ENCODE data around the gene SAXO1.
"Not testable (repeated sequence)": the region's sequence is repeated elsewhere in the genome, so short reads cannot be mapped to it uniquely, and the experiment has no call there.

The SAXO1 gene, protein sequence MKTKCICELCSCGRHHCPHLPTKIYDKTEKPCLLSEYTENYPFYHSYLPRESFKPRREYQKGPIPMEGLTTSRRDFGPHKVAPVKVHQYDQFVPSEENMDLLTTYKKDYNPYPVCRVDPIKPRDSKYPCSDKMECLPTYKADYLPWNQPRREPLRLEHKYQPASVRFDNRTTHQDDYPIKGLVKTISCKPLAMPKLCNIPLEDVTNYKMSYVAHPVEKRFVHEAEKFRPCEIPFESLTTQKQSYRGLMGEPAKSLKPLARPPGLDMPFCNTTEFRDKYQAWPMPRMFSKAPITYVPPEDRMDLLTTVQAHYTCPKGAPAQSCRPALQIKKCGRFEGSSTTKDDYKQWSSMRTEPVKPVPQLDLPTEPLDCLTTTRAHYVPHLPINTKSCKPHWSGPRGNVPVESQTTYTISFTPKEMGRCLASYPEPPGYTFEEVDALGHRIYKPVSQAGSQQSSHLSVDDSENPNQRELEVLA

DNA sequence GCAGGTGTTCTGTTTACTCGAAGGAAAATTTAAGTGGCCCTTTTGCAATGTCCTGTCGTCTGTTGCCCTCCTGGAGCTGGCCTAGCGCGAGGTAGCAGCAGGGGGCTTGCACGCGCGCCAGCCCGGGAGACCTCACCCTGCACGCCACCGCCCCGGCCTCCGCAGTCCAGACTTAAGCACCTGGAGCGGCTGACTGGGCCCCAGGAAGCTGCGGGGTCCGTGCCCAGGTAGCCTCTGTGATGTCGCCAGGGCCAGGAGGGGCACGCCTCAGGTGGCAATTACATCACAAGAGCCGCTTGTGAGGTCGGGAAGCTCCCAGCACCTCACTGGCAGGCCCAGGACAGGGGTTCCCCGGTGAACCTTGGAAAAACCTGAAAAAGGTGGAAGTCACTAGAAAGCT is at the start of gene SAXO1:
TSS of gene SAXO1 (minus strand) at position 195 of the 400 bp plus-strand sequence. CDS start 301 bp downstream, outside the sequence.
- DNase-seq, result no peak

DNA sequence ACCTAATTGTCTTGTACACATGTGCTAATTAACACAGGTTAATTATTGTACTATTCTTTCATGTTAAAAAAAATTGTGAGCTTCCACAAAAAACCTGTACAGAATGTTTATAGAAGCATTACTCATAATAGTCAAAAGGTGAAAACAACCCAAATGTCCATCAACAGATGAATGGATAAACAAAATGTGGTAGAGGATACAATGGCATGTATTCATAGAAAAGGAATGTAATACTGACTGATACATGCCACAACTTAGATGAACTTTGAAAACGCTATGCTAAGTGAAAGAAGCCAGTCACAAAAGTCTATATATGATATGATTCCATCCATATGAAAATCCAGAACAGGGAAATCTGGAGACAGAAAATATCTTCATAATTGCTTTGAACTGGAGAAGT is 41.8 kb upstream of the SAXO1 start:
- DNase-seq, result no peak

DNA sequence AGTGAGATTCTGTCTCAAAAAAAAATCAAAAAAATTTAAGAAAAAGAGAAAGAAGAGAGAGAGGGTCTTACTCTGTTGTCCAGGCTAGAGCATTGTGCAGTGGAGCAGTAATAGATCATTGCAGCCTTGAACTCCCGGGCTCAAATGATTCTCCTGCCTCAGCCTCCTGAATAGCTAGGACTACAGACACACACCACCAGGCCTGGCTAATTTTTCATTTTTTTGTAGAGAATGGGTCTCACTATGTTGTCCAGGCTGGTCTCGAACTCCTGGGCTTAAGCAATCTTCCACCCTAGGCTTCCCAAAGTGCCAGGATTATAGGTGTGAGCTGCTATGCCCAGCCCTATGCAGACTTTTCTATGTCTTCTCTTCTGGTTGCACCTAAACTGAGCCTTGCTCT is 41.2 kb upstream of the SAXO1 start:
- no peak for DNase-seq

DNA sequence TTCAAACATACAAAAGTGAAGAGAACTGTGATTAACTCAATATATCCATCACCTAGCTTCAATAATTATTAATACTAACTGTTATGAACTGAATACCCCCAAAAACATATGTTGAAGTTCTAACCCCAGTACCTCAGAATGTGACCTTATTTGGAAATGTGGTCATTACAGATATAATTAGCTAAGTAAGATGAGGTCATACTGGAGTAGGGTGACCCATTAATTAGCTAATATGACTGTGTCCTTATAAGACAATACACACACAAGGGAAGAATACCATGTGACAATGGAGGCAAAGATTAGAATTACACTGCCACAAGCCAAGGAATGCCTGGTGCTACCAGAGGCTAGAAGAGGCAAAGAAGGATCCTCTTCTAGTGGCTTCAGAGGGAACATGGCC is 24.0 kb upstream of the SAXO1 start:
- no peak for DNase-seq

DNA sequence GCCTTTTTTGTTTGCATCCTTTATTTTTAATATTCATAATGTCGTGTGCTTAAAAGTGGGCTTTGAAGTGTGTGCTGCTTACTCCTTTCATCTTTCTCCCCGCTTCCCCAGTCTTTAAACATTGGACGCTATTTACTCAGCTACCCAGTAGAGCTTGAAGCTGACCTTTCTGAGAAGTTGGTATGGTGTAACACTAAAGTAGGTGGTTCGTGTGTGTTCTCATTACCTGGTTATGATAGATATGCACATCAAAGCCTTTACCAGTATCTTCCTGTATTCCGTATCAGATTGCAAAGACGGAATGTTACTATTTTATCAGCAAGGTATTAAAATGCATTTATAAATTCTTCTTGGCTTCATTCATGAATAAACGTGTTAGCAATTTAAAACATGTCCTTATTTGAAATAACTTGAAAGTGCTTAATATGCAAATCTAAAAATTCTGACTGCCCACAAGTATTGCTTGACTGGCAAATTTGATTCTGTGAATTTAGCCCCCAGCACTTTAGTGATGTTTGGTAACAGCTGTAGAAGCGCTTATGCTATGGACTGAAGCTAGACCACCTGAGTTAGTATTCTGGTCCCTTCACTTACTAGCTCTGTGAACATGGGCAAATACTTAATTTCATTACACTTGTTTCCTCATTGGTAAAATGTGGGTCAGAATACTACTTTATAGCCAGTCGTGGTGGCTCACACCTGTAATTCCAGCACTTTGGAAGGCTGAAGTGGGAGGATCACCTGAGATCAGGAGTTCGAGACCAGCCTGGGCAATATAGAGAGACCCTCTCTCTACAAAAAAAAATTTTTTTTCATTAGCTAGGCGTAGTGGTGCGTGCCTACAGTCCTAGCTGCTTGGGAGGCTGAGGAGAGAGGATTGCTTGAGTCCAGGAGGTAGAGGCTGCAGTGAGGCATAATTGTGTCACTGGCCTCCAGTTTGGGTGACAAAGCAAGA is 17.9 kb upstream of the SAXO1 start:
- peak; percentile 12 for DNase-seq

DNA sequence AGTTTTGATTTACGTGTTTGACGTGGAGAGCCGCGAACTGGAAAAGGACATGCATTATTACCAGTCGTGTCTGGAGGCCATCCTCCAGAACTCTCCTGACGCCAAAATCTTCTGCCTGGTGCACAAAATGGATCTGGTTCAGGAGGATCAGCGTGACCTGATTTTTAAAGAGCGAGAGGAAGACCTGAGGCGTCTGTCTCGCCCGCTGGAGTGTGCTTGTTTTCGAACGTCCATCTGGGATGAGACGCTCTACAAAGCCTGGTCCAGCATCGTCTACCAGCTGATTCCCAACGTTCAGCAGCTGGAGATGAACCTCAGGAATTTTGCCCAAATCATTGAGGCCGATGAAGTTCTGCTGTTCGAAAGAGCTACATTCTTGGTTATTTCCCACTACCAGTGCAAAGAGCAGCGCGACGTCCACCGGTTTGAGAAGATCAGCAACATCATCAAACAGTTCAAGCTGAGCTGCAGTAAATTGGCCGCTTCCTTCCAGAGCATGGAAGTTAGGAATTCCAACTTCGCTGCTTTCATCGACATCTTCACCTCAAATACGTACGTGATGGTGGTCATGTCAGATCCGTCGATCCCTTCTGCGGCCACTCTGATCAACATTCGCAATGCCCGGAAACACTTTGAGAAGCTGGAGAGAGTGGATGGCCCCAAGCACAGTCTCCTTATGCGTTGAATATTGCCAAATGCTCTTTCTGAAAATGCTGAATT is 17.1 kb upstream of the SAXO1 start:
- peak; percentile 5 for DNase-seq

DNA sequence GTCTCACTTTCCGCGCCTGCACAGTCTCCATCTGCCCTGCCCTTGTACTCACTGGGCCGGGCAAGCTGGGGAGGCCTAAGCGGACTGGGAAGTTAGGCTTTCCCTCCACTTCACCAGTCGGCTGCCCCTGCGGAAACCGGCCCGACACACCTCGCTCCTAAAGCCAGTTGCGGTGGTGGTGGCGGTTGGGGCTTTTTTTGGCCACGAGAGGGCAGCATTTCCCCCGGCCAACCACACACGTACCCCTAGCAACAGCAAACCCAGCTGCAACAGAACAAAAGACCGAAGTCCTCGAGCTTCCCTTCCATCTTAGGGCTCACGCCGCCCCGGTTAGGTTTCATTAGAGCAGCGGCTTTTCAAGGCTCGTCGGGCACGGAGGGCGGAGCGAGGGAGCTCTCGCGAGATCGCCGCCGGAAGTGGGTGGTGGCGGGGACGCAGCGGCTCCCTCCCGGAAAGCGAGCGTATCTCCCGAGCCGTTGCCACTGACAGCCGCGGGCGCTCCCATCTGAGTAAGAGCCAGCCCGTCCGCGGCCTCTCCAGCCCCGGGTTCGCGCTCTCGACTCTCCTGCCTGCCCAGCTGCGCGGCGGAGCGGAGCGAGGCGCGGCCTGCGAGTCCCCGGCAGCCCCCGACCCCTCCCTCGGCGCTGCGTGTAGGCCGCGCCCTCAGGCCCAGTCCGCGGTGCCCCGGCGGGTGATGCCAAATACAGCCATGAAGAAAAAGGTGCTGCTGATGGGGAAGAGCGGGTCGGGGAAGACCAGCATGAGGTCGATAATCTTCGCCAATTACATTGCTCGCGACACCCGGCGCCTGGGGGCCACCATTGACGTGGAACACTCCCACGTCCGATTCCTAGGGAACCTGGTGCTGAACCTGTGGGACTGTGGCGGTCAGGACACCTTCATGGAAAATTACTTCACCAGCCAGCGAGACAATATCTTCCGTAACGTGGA is 16.2 kb upstream of the SAXO1 start, which contains the start of gene RRAGA:
TSS of gene RRAGA (plus strand) at position 462 of the 951 bp plus-strand sequence. CDS start at position 695, 233 bp downstream.
- peak; percentile 95 for DNase-seq

DNA sequence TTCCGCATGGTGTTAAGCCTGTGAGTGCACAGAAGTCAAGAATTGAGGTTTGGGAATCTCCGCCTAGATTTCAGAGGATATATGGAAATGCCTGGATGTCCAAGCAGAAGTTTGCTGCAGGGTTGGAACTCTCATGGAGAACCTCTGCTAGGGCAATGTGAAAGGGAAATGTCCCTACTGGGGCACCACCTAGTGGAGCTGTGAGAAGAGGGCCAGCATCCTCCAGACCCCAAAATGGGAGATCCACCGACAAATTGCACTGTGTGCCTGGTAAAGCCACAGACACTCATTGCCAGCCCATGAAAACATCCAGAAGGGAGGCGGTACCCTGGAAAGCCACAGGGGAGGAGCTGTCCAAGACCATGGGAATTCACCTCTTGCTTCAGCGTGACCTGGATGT is 3.6 kb upstream of the SAXO1 start:
- no peak for DNase-seq

DNA sequence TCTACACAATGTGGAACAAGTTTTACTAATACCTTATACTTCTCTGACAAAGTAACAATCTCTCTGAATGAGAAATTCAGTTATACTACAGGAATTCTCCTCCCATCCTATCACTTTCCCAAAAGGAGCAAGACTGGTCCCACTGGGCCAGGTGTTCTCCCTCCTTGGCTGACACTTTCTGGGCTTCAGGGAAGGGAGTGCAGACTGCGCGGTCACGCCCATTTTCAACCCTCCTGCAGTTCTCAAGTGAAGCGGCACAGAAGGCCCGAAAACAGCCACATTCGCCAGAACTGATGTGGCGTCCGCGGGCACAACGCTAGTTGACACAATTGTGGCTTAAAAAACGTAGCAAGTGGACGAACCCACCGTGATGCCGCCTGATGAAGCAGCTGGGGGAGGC is 603 bp downstream of the SAXO1 start:
- no peak for DNase-seq

DNA sequence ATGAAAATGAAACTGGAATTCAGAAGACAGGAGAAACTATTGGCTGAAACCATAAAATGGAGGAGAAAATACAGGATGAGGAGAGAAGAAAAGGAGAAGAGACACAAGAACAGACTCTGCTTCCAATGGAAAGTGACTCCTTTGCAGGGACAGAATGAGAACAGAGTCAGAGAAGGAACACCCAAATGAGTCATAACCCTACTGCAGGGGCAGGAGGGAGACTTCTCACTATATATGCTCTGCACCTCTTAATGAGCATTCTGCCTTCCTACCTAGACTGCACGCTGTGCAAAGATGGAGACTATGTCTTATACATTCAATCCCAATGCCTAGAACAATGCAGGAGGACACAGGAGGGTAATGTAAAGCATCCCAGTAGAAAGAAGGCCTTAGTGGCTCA is 2.1 kb downstream of the SAXO1 start:
- DNase-seq, result no peak

DNA sequence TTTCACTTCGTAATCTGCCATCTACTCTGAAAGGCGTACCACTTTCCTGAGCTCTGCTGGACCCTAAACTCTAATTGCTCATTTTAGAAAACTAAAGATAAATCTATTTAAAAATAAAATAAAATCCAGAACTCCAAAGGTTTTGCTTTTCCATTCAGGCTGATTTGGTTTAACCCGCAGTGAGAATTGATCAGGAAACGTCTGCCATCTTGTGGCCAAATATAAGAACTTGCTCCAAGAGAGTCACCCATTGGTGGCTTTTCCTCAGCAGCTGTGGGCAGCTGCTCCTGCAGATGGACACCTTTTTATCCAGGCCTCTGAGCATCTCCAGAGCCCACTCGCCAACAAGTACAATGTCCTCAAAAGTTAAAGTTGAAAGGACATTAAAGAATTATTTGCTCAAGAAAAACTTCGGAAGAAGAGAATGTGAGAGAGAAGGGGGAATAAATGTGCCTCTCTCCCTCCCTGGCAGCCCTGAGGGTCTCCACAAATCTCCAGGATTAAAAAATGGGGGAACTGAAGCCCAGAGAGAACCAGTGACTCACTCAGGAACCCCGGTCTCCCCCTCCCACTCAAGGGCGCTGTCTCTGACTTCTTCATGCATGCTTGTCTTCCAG is 4.1 kb downstream of the SAXO1 start:
- DNase-seq, result peak; percentile 52

DNA sequence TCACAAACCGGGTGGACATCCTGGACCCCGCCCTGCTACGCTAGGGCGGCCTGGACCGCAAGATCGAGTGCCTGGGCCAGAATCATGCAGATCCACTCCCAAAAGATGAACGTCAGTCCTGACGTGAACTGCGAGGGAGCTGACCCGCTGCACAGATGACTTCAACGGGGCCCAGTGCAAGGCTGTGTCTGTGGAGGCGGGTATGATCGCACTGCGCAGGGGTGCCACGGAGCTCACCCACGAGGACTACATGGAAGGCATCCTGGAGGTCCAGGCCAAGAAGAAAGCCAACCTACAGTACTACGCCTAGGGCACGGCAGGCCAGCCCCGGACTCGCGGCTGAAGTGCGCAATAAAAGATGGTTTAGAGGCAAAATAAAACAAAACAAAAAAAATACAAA is 5.2 kb downstream of the SAXO1 start:
- DNase-seq, result no peak

DNA sequence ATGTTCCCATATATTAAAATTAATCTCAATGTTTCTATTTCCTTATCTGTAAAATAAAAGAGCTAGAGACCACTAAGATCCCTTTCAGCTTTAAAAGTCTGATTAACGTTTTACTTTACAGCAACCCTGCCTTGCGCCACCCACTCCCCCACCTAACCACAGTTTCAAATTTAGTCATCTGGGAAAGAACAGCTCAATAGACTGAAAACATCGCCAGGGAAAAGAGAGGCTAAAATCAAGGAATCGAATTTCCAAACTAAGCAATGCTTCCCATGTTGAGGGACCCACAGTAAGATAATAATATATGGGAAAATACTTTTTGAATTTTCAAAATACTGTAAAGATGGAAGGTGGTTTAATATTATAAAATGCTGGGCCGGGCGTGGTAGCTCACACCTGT is 6.6 kb downstream of the SAXO1 start:
- no peak for DNase-seq

DNA sequence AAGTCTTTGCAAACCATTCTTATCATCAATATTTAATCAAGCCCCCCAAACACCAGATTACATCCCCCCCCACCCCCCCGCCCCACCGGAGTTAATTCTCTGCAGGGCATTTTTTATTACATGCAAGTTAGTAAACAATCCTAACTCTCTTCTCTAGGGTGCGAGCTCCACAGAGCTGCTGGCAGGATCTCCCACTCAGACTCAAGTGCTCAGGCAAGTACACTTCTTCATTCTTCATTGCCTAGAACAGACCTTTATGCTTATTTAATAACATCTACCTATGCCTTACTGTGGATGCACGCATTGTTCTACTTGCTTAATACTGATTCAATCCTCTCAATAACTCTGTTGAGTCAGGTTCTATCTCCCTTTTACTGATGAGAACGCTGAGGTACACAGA is 9.9 kb downstream of the SAXO1 start:
- no peak for DNase-seq

DNA sequence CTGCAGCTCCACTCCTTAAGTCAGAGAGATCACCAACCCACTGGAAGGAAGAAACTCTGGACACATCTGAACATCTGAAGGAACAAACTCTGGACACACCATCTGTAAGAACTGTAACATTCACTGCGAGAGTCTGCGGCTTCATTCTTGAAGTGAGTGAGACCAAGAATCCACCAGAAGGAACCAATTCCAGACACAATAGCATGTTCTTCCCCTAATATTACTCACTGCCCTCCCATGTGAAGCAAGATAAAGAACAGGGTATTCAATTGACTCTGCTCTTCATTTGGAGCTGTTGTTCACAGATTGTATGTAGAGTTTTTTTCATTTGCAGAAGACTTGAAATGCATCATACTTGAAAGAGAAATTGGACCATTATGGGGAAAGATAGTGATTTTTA is 10.8 kb downstream of the SAXO1 start:
- DNase-seq, result no peak

DNA sequence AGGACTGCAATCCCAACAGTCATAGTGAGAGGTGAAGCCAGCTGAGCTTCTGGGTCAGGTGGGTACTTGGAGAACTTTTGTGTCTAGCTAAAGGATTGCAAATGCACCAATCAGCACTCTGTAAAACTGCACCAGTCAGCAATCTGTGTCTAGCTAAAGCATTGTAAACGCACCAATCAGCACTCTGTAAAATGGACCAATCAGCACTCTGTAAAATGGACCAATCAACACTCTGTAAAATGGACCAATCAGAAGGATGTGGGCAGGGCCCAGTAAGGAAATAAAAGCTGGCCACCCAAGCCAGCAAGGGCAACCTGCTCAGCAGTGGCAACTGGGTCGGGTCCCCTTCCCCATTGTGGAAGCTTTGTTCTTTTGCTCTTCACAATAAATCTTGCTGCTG is 11.4 kb downstream of the SAXO1 start:
- DNase-seq, result not testable (repeated sequence)

DNA sequence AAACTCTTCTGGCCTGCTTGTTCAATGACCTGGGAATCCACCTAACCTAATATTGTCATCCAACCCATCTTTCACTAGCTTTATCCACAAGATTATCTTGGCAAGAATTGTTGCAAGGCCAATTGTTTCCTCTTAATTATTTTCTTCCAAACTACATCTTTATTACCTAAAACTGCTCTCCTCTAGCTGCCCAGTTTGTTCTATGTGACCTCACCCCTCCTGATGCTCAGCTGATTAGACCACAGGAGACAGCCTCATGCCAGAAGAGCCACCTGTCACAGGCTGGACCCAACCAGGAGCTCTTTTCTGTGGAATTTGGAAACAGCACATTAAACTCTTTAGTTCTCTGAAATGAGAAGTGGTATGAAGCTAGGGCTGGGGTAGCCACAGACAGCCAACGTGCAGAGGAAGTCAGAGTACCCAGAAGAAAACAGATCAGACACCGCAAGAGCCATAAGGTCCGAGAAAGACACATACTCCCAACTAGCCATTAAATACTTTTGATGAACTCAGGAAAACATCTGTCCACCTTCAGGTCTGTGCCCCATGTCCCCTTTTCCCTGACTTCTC is 12.0 kb downstream of the SAXO1 start:
- no peak for DNase-seq

DNA sequence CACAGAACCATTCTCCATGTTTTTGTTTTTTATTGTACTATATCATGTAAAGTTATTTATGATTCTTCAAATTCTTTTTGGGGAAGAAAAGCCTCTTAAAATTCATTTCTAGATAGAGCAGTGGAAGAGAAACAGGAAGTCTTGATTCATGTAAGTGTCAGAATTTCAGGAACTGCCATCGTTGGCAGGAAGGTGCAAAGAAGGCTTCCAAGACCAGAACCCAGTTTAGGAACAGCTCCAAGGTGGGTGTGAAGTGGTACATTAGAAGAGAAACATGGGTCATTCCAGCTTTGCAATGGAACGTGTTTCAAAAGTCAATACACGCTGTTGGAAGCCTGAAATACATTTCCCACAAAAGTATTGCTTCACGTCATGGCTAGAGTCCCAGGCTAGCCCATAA is 14.8 kb downstream of the SAXO1 start:
- DNase-seq, result no peak

DNA sequence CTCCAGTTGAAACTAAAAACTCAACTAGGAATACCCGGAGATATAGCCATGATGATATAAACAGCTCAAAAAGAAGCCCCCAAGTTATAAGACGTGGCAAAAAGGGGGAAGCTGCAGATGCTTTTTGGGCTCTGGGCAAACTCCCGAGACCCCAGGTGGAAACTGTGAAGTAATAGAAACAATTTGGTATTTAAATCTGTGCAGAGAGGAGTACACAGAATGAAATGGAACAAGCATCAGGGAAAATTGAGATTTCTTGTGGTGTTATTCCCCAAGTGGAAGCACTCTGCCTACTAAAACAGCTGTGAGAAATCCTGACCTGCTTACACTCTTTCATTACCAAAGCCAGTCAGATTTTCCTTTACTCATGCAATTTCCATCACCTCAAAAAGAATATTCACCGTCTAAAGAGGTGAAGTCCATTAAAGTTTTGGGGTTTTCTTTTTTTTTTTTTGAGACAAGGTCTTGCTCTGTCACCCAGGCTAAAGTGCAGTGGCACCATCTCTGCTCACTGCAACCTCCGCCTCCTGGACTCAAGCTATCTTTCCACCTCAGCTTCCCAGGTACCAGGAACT is 23.5 kb downstream of the SAXO1 start:
- DNase-seq, result no peak

DNA sequence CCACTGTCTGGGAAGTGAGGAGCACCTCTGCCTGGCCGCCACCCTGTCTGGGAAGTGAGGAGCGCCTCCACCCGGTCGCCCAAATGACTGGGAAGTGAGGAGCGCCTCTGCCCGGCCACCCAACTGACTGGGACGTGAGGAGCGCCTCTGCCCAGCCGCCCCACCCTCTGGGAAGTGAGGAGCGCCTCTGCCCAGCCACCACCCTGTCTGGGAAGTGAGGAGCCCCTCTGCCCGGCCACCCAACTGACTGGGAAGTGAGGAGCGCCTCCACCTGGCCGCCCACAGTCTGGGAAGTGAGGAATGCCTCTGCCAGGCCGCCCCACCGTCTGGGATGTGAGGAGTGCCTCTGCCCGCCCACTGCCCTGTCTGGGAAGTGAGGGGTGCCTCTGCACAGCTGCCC is 32.9 kb downstream of the SAXO1 start:
- no peak for DNase-seq
